ENCODE measurements around the gene MTHFSD. TPM values are rescaled to one million over a fixed set of nuclear protein-coding genes. Genes with fewer than 3 reads are reported as not detected.

Gene MTHFSD
- total and polyA plus RNA-seq, 2 donors (not counting 3 experiments of a cell fraction or from before 2014, with no cell fraction given), result 16.7 to 21.1 TPM

- no peaks in the 10 kb centered on the region for H3K9me1 ChIP-seq (replicated peaks; ENCODE audit: control insufficient read depth, extremely low read depth, insufficient read depth, low read length)
- FAIRE-seq (no peak), DNase-seq (ENCODE audit: low read depth, low spot score) (no peak)
- H3K4me3 ChIP-seq (replicated peaks in 1 of 3; ENCODE audit: insufficient read depth in 1 of 3, low read depth in 1 of 3, low read length in 3 of 3), result no peak overlapping the region
- no peak overlapping the region for H3K27ac ChIP-seq (ENCODE audit: insufficient read depth, low read depth, low read length)
- BruUV-seq (replicated peaks), result no TSS peak
- peaks cover 79 to 88% of the 10 kb centered on the region in 2 experiments for H3K27me3 ChIP-seq (ENCODE audit: control insufficient read depth in 2 of 2, insufficient read depth in 2 of 2, low read length in 2 of 2)
- POLR2A ChIA-PET, result no interaction called here
- H2AFZ ChIP-seq (ENCODE audit: low read depth, low read length), result no peak overlapping the region
- H3K4me2 ChIP-seq (ENCODE audit: insufficient read depth, low read length), result no peak overlapping the region
- no peaks in the 10 kb centered on the region for H3K79me2 ChIP-seq (ENCODE audit: control insufficient read depth, insufficient read depth, low read length)
- H4K20me1 ChIP-seq (replicated peaks; ENCODE audit: control insufficient read depth, extremely low read depth, insufficient read depth, low read length), result no peaks in the 10 kb centered on the region
- CTCF ChIA-PET, result interaction anchor here (0.6 to 1.7 kb wide), 2 partner anchors 139 to 241 kb away, joined by 4 to 7 read pairs; no protein-coding TSS in a partner anchor
- dilution Hi-C loops (cut with MboI; ENCODE audit: extremely low pct_ligation_motif_present, low sequenced_read_pairs) (no loop called here), intact Hi-C loops (cut with micrococcal nuclease) (no loop called here)
- TF ChIP-seq POLR2A (IDR thresholded peaks at IDR 0.05; ENCODE audit: low read depth, low read length) (no peak), POLR2AphosphoS5 (IDR thresholded peaks at IDR 0.05; ENCODE audit: insufficient read depth, low read depth, low read length) (no peak), JUN (IDR thresholded peaks at IDR 0.05; ENCODE audit: borderline replicate concordance, insufficient read depth, insufficient read length, low read depth) (no peak), CTCF (IDR thresholded peaks at IDR 0.05; ENCODE audit: extremely low read depth in 1 of 2, insufficient read depth in 1 of 2, low read depth in 1 of 2, low read length in 2 of 2) (no peak), GATA2 (IDR thresholded peaks at IDR 0.05; ENCODE audit: insufficient read depth, insufficient read length, low read depth, low read length) (no peak), FOS (IDR thresholded peaks at IDR 0.05; ENCODE audit: borderline replicate concordance, insufficient read depth, low read length) (no peak), EZH2 (IDR thresholded peaks at IDR 0.05; ENCODE audit: borderline replicate concordance, low read depth, low read length, severe bottlenecking) (no peak), MAX (IDR thresholded peaks at IDR 0.05; ENCODE audit: insufficient read depth, insufficient read length) (no peak), MYC (IDR thresholded peaks at IDR 0.05; ENCODE audit: low read depth, low read length) (no peak)
- H3K9me3 ChIP-seq (replicated peaks; ENCODE audit: control insufficient read depth, insufficient read depth, low read length), result no peaks in the 10 kb centered on the region
- no peak overlapping the region for H3K9ac ChIP-seq (replicated peaks; ENCODE audit: extremely low read depth, insufficient read depth, low read length)
- no peaks in the 10 kb centered on the region for H3K4me1 ChIP-seq (ENCODE audit: control insufficient read depth, extremely low read depth, insufficient read depth, low read length)
- no peaks in the 10 kb centered on the region for H3K36me3 ChIP-seq (ENCODE audit: control insufficient read depth in 2 of 2, extremely low read depth in 1 of 2, insufficient read depth in 2 of 2, low read length in 2 of 2)
These were observed 60.9 kb downstream of the MTHFSD start for GRCh38 chr16:86494039-86494564.
